Activated gamma-delta T cell (primary cell): ENCODE results near the gene RNASEH1.
A peak's percentile ranks its signal among the peaks of the same experiment; 100 is the strongest.
"Not testable (repeated sequence)": the region's sequence is repeated elsewhere in the genome, so short reads cannot be mapped to it uniquely, and the experiment has no call there.

Experiments
- DNase-seq: peaks from one replicate; lab custom pipeline; 2025; lab: John Stamatoyannopoulos, UW

RNASEH1 gene

DNA sequence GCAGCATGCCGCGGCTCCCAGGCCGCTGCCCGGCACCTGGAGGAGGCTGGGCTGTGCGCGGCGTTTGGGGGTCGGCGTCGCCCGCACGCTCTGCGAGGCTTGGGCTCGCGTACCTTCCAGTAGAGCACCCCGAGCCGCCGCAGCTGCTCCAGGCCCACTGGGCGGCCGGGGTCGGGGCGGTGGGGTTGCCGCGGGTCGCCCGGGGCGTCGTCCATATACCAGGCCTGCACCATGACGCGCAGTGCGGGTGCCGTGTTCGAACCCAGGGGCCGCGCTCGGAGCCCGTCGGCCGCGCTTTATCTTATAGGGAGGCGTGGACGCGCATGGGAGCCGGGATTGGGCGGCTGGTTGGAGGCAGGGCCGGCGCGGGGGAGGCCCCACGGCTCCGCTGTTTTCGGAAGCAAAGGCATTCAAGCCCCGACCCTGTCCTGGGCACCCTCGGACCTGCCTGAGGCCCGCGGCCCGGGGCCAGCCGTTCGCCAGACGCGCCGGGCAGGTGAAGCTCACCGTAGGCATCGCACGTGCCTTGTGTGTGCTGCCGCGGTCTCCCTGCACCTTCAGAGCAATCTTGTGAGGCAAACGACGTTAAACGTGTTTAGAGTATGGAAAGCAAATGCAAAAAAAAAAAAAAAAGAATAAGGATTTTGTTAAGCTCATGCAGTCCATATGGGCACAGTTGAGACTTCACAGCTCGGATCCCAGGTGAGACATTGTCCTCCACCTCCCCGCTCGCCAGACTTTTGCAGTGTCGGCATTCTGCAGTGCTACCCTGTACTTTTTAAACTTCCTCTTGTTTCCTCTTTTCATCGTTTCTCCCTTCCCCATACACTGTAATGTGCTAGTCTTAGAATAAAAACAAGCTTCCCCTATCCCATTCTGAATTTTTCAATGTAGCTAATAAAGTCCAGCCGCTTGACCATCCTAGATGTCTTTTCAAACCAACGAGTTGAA, 38.6 kb downstream of the RNASEH1 start, which contains the start of gene ADI1:
ADI1 (minus strand) TSS at position 277 of the 951 bp plus-strand sequence; CDS start at position 233, 44 bp downstream.
- peak; percentile 69 for DNase-seq

- peak; percentile 99 for DNase-seq
Measured at GRCh38 chr2:3518496-3519254, 39.5 kb downstream of the RNASEH1 start.

DNA sequence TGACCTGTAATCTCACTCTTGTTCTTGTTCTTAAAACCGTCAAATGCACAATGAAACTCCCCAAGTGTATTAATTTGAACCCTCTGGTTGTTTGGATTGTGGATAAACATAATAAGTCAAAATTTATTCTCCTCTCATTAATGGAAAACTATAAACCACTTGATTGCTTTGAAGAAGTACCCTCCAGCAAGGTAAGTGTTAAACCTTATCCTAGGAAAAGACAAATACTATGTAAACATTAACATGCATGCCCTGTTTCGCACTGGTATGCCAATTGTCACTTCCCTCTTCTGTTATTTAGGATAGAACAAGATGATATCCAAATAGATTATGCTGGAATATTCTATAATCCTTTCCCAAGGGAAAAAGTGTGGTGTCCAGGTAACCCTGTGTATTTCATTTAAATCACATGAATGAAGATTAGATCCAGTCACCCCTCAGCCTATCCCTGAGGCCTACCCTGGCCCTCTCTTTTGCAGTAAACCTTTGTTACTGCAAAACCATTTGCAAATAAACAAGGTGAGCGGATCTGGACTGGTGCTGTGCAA, 40.1 kb downstream of the RNASEH1 start:
- DNase-seq: no peak

GRCh38 chr2:3516831-3517230, 41.3 kb downstream of the RNASEH1 start:
- DNase-seq: no peak

DNA sequence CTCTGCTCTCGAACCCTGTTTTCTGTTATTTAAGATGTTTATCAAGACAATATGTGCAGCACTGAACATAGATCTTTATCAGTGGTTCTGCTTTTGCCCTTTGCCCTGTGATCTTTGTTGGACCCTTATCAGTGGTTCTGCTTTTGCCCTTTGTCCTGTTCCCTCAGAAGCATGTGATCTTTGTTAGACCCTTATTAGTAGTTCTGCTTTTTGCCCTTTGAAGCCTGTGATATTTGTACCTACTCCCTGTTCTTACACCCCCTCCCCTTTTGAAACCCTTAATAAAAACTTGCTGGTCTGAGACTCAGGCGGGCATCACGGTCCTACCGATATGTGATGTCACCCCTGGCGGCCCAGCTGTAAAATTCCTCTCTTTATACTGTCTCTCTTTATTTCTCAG, 42.7 kb downstream of the RNASEH1 start:
- not testable (repeated sequence) for DNase-seq

DNA sequence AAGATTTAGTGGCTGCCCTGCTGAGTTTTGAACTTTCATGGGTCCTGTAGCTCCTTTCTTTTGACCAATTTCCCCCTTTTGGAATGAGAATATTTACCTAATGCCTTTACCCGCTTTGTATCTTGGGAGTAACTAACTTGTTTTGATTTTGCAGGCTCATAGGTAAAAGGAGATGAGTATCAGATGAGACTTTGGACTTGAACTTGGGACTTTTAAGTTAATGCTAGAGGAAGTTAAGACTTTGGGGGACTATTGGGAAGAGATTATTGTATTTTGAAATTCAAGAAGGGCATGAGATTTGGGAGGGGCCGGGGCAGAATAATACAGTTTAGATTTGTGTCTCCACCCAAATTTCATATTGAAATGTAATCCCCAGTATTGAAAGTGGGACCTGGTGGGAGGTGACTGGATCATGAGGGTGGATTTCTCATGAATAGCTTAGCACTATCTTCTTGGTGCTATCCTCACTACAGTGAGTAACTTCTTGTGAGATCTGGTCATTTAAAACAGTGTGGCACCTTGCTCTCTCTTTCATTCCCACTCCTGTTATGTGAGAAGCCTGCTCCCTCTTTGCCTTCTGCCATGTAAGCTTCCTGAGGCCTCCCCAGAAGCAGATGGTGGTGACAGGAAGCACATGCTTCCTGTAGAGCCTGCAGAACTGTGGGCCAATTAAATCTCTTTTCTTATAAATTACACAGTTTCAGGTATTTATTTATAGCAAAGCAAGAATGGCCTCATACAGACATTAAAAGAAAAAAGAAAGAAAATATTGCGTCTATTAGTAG, 44.9 kb downstream of the RNASEH1 start:
- no peak for DNase-seq

- DNase-seq: no peak
Measured at GRCh38 chr2:3512086-3512485, 46.0 kb downstream of the RNASEH1 start.

DNA sequence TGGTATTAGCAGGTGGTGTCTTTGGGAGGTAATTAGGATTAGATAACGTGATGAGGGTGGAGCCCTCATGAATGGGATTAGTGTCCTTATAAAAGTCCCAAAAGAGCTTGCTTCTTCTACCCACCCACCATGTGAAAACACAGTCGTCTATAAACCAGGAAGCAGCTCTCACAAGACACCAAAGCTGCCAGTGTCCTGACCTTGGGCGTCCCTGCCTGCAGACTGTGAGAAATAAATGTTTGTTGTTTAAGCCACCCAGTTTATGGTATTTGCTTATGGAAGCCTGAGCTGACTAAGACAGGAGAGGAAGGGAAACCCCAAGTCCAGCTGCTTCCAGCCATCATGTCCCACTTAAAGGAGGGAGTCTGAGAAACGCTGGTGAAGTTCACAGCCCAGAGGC, 52.4 kb downstream of the RNASEH1 start:
- DNase-seq: no peak

DNA sequence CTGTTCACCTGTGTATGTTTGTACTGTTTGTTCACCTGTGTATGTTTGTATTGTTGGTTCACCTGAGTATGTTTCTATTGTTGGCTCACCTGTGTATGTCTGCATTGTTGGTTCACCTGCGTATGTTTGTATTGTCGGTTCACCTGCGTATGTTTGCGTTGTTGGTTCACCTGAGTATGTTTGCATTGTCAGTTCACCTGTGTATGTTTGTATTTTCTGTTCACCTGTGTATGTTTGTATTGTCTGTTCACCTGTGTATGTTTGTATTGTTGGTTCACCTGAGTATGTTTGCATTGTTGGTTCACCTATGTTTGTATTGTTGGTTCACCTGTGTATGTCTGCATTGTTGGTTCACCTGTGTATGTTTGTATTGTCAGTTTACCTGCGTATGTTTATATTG, 53.4 kb downstream of the RNASEH1 start:
- no peak for DNase-seq

DNA sequence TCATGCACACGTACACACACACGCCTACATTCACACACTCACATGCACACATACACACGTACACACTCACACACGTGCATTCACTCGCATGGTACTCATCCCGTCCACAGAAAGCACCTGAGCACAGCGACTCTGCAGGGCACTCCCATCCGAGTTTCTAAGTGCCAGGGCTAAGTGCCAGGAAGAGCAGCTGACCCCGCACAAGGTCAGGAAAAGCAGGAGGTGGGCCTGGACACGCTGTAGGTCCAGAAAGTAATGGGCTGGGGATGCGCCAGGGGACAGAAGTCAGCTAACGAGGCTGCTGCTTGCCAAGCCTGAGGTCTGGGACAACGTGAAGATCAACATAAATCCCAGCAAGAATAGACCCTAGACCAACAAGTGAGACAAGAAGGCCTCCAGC, 54.6 kb downstream of the RNASEH1 start:
- DNase-seq: no peak

DNA sequence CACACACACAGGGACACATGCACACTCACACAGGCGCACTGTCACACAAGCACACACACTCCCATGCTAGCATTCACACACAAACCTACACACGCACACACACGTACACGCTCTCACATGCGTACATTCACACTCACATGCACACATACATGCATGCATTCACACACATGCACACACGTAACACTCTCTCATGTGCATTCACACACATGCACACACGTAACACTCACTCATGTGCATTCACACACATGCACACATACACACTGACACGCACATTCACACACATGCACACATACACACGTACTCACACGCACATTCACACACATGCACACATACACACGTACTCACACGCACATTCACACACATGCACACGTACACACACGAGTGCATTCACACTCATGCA, 55.1 kb downstream of the RNASEH1 start:
- DNase-seq: no peak

- no peak for DNase-seq
Measured at GRCh38 chr2:3500326-3500899, 57.7 kb downstream of the RNASEH1 start.

DNA sequence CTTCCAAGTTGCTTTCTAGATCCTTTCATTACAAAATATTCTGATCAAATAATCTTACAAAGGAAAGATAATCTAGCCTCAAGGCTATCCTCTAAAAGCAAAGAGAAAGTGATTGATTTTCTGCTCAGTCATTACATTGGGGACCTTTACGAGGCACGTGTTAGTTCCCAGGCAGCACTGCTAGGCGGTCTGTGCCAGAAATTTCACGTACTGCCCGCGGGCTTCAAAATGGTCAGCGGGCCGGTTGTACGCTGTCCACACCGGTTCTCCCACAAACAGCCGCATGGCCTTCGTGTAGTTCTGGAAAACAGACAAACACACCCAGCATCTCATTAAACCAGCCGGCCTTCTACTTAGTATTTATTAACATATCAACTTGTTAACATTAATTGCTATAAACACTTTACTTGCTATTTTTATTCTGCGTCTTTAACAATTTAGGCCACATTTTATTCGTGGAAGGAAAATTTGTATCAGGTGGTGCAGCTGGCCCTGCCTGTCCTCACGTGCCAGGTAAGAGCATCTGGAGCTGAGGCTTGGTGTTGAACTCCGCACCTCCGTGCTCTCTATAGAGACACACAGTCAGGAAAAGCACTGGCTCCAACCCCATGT, 59.2 kb downstream of the RNASEH1 start:
- DNase-seq: no peak

DNA sequence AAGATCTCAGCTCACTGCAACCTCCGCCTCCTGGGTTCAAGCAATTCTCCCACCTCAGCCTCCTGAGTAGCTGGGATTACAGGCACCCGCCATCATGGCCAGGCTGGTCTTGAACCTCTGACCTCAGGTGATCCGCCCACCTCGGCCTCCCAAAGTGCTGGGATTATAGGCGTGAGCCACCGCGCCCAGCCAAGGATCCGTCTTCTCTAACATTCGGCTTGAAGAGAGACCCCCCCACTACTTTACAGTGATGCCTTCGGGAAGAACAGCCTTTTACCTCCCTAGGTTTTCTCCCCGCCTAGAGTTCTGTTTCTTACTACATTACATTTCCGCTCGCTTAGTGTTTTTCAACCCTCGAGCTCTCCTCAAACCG, 61.4 kb downstream of the RNASEH1 start:
- not testable (repeated sequence) for DNase-seq
